OCI-LY7 (cell line): ENCODE results near the gene HADHB. TPM values are rescaled to one million over a fixed set of nuclear protein-coding genes. Genes with fewer than 3 reads are reported as not detected.

Experiments used
- BruUV-seq: library from RNA; stranded (reverse); fragments of 400-500 nt; replicated peaks from 2 replicates; lab custom pipeline; 2021; lab: Mats Ljungman, UMichigan
- CTCF ChIA-PET: fragments of 300-600 bp; sonication (Branson Sonifier 250); formaldehyde crosslinking; loops from one replicate; lab custom pipeline; 2022; ENCODE audit warnings: antibody characterized with exemption; ENCODE audit not compliant: unreplicated experiment; lab: Charles Lee
- POLR2A ChIA-PET: fragments of 300-600 bp; sonication (Branson Sonifier 250); formaldehyde crosslinking; loops from one replicate; lab custom pipeline; 2022; ENCODE audit warnings: antibody characterized with exemption; lab: Charles Lee
- DNase-seq: peaks from one replicate; pipeline ENCODE4 v3.0.0-alpha.2; 2015; ENCODE audit warnings: low spot score
- H2AFZ ChIP-seq: fragments of 200-600 bp; sonication (generic), shearing (Covaris generic); 2 replicates; pipeline ENCODE4 v1.6.1; 2014; ENCODE audit warnings: mild to moderate bottlenecking, antibody characterized with exemption, low read length, moderate library complexity
- H3K27ac ChIP-seq: fragments of 200-600 bp; sonication (generic); 2 replicates; pipeline ENCODE4 v1.5.1; 2014; ENCODE audit warnings: mixed run types, low read depth, mild to moderate bottlenecking, moderate library complexity, low read length, inconsistent platforms; ENCODE audit not compliant: poor library complexity, severe bottlenecking
- H3K36me3 ChIP-seq: fragments of 200-600 bp; sonication (generic); 2 replicates; pipeline ENCODE4 v1.6.1; 2014; ENCODE audit warnings: mild to moderate bottlenecking, antibody characterized with exemption, low read length, moderate library complexity, mixed read lengths; ENCODE audit not compliant: insufficient read depth
- H3K4me1 ChIP-seq: fragments of 200-600 bp; sonication (generic); 2 replicates; pipeline ENCODE4 v1.5.1; 2014; ENCODE audit warnings: mild to moderate bottlenecking, low read length; ENCODE audit not compliant: insufficient read depth, poor library complexity, severe bottlenecking
- H3K4me2 ChIP-seq: fragments of 200-600 bp; sonication (generic); 2 replicates; pipeline ENCODE4 v1.6.1; 2014; ENCODE audit warnings: mild to moderate bottlenecking, low read length
- H3K4me3 ChIP-seq: fragments of 200-600 bp; sonication (generic); 2 replicates; pipeline ENCODE4 v1.5.1; 2014; ENCODE audit warnings: mild to moderate bottlenecking, low read depth, low read length; ENCODE audit not compliant: poor library complexity, severe bottlenecking
- H3K79me2 ChIP-seq: fragments of 200-600 bp; sonication (generic); 2 replicates; pipeline ENCODE4 v1.6.1; 2016; ENCODE audit warnings: low read depth, mild to moderate bottlenecking, low read length, moderate library complexity, mixed read lengths; ENCODE audit not compliant: insufficient read depth
- H3K9me2 ChIP-seq: fragments of 200-600 bp; sonication (generic); 2 replicates; pipeline ENCODE4 v1.6.1; 2016; ENCODE audit warnings: mild to moderate bottlenecking, low read length, mixed read lengths; ENCODE audit not compliant: insufficient read depth
- H3K9me3 ChIP-seq: fragments of 200-600 bp; sonication (generic); 2 replicates; pipeline ENCODE4 v1.6.1; 2014; ENCODE audit warnings: mild to moderate bottlenecking, mixed run types, low read length, mixed read lengths
- H4K20me1 ChIP-seq: fragments of 200-600 bp; sonication (generic); 2 replicates; pipeline ENCODE4 v1.6.1; 2014; ENCODE audit warnings: mild to moderate bottlenecking, antibody characterized with exemption, low read length, moderate library complexity, mixed read lengths; ENCODE audit not compliant: insufficient read depth
- CTCF ChIP-seq: fragments of 200-600 bp; sonication (generic); conservative IDR thresholded peaks from 2 replicates; pipeline ENCODE4 v1.5.1; 2014; ENCODE audit warnings: mild to moderate bottlenecking, antibody characterized with exemption, low read length, moderate library complexity, mixed read lengths
- EZH2phosphoT487 ChIP-seq: fragments of 200-600 bp; sonication (generic); IDR thresholded peaks from 2 replicates; pipeline ENCODE4 v1.6.1; 2018; ENCODE audit warnings: low read depth, borderline replicate concordance, mild to moderate bottlenecking, mixed run types, antibody characterized with exemption, low read length, moderate library complexity, mixed read lengths
- intact Hi-C: fragments of 100-400 bp; cut with micrococcal nuclease; formaldehyde crosslinking; loops from one replicate; pipeline ENCODE4 v1.10.0; 2022; ENCODE audit not compliant: unreplicated experiment
- total RNA-seq, 2 experiments: library from RNA; depleted of rRNA in 1 of 2; stranded (reverse); fragments of >200 nt in 1 of 2; shearing (Covaris generic) in 1 of 2; gene quantifications; 2 replicates each; pipeline ENCODE4 v1.2.3, GENCODE V29; 2014 to 2022

Gene HADHB
- total RNA-seq, 2 experiments from 2014 or later, result 35.5 to 55.7 TPM

- ChIA-PET CTCF (interaction anchor here (0.5 kb wide), 1 partner anchor 193 kb away, joined by 3 read pairs; no protein-coding TSS in a partner anchor), POLR2A (interaction anchor here (0.6 to 2.2 kb wide), 11 partner anchors 10 to 1109 kb away, joined by 3 to 6 read pairs (median 3); partner anchors contain the start of gene SELENOI)
- H3K4me1 ChIP-seq, result peaks cover 40% of the 10 kb centered on the region
- H4K20me1 ChIP-seq, result peaks cover 13% of the 10 kb centered on the region; the same call in 1 of the 2 replicates
- H3K79me2 ChIP-seq, result peaks cover 96% of the 10 kb centered on the region
- H3K4me3 ChIP-seq, result peak overlapping the region; percentile 93
- peak overlapping the region; percentile 91 for H2AFZ ChIP-seq
- BruUV-seq, result TSS peak; percentile 75
- no peaks in the 10 kb centered on the region for H3K9me3 ChIP-seq
- peak overlapping the region; percentile 95 for H3K4me2 ChIP-seq
- no peaks in the 10 kb centered on the region for H3K9me2 ChIP-seq
- intact Hi-C loops, result loop anchor here (2.0 kb wide), 1 partner anchor 103 kb away; the partner anchor contains the start of genes ADGRF3 and SELENOI
- H3K27ac ChIP-seq, result peak overlapping the region; percentile 72
- H3K36me3 ChIP-seq, result peaks cover 14% of the 10 kb centered on the region; the same call in 1 of the 2 replicates
- DNase-seq, result peak; percentile 47
- TF ChIP-seq EZH2phosphoT487 (no peak), CTCF (no peak)
Observed at GRCh38 chr2:26243470-26244308, 1.1 kb upstream of the HADHB start.

GRCh38 chr2:26245231-26245732 lies 543 bp downstream of the HADHB start:
- intact Hi-C loops, result no loop called here
- Histone ChIP-seq H3K27ac (peak overlapping the region; percentile 72), H3K9me3 (no peaks in the 10 kb centered on the region), H2AFZ (peak overlapping the region; percentile 91; the same call in 1 of the 2 replicates), H3K4me3 (peak overlapping the region; percentile 93), H3K36me3 (0 out of 2 replicates have a peak, but pooled peaks cover 3% of the 10 kb centered on the region), H3K79me2 (peaks cover 94% of the 10 kb centered on the region), H4K20me1 (peaks cover 10% of the 10 kb centered on the region; the same call in 1 of the 2 replicates), H3K9me2 (no peaks in the 10 kb centered on the region), H3K4me2 (peak overlapping the region; percentile 95), H3K4me1 (peaks cover 40% of the 10 kb centered on the region)
- POLR2A ChIA-PET, result interaction anchor here (0.5 to 2.2 kb wide), 4 partner anchors 13 to 192 kb away, joined by 3 to 6 read pairs (median 4); partner anchors contain the start of gene SELENOI
- BruUV-seq, result TSS peak; percentile 66
- no peak for TF ChIP-seq CTCF
- TF ChIP-seq EZH2phosphoT487, result no peak
- CTCF ChIA-PET, result no interaction called here
- DNase-seq, result peak; percentile 49
